Gastroesophageal sphincter (tissue), 4 donors: ENCODE results near the gene NAV2. TPM values are rescaled to one million over a fixed set of nuclear protein-coding genes. Genes with fewer than 3 reads are reported as not detected.

ENCODE experiments used
- ATAC-seq: fragments of 150-250 bp; one replicate; pipeline ENCODE4 v1.9.1; 2016; ENCODE audit warnings: mild to moderate bottlenecking, moderate library complexity
- H3K27ac ChIP-seq, 4 donors: fragments of 200-600 bp; sonication (generic) in 3 of 4; 1 replicate in 3 of 4; 2 replicates in 1 of 4; pipeline ENCODE4 v1.5.1; 2016 to 2019
- H3K27me3 ChIP-seq: fragments of 200-600 bp; sonication (generic); one replicate; pipeline ENCODE4 v1.5.1; 2019
- H3K36me3 ChIP-seq, 2 donors: fragments of 200-600 bp; sonication (generic); one replicate each; pipeline ENCODE4 v1.5.1; 2019; ENCODE audit warnings: control low read depth in 1 of 2
- H3K4me1 ChIP-seq, 3 donors: fragments of 200-600 bp; sonication (generic); 1 replicate in 2 of 3; 2 replicates in 1 of 3; pipeline ENCODE4 v1.5.1; 2016 to 2019; ENCODE audit warnings: control low read depth in 2 of 3
- H3K4me3 ChIP-seq, 2 donors: fragments of 200-600 bp; sonication (generic); one replicate each; pipeline ENCODE4 v1.5.1; 2019; ENCODE audit warnings: mild to moderate bottlenecking in 1 of 2, moderate library complexity in 1 of 2
- H3K9me3 ChIP-seq, 3 donors: fragments of 200-600 bp; sonication (generic); one replicate each; pipeline ENCODE4 v1.5.1; 2017 to 2019; ENCODE audit warnings: control low read depth in 2 of 3
- EP300 ChIP-seq: sonication (generic); formaldehyde crosslinking; IDR thresholded peaks from one replicate; pipeline ENCODE4 v1.6.1; 2017; ENCODE audit warnings: antibody characterized with exemption, mild to moderate bottlenecking
- POLR2A ChIP-seq, 2 donors: fragments of 450-650 bp; IDR thresholded peaks; one replicate each; pipeline ENCODE4 v1.6.1; 2017; ENCODE audit warnings: antibody characterized with exemption in 2 of 2, mild to moderate bottlenecking in 2 of 2, moderate library complexity in 1 of 2
- POLR2AphosphoS5 ChIP-seq: sonication (generic); formaldehyde crosslinking; IDR thresholded peaks from one replicate; pipeline ENCODE4 v1.6.1; 2017; ENCODE audit warnings: antibody characterized with exemption
- WGBS, 2 donors: methylation state at CpG; one replicate each; pipeline ENCODE4 v1.1.5; 2018; ENCODE audit warnings: low coverage in 1 of 2; 5-methylcytosine and 5-hydroxymethylcytosine counted together
- total RNA-seq, 4 donors: library from RNA; depleted of rRNA; stranded (reverse); fragments of >200 nt; gene quantifications; one replicate each; pipeline ENCODE4 v1.1.0, GENCODE V29; 2016
- TF ChIP-seq, protein P1 (sequence below), 4 experiments: fragments of 200-600 bp in 2 of 4; fragments of 450-650 bp in 2 of 4; sonication (generic) in 1 of 4; IDR thresholded peaks; one replicate each; pipeline ENCODE4 v1.5.1; 2017 to 2019; ENCODE audit warnings: antibody characterized with exemption in 4 of 4, mild to moderate bottlenecking in 2 of 4, moderate library complexity in 2 of 4

Gene NAV2
- total RNA-seq, 4 donors from 2014 or later = 19.5 to 57.1 (median 43.4) TPM

DNA sequence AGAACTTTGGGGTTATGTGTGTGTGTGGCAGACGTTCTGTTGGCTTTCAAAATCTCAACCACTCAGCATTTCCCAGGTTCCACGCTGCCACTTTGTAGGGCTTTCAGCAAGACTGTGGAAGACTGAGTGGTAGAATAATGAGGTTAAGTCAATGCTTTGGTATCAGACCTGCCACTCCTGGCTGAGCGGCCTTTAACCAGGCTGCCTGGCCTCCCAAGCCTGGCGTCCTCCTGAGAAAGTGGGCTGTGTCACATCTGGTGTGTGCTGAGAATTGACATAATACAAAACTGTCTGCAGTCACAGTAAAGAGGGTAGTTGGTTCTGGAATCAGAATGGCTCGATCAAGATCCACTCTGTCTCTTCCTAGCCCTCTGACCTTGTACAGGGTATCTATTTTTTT is 321.2 kb downstream of the NAV2 start:
- H3K27me3 ChIP-seq = no peaks in the 10 kb centered on the region
- TF ChIP-seq, protein P1, sequence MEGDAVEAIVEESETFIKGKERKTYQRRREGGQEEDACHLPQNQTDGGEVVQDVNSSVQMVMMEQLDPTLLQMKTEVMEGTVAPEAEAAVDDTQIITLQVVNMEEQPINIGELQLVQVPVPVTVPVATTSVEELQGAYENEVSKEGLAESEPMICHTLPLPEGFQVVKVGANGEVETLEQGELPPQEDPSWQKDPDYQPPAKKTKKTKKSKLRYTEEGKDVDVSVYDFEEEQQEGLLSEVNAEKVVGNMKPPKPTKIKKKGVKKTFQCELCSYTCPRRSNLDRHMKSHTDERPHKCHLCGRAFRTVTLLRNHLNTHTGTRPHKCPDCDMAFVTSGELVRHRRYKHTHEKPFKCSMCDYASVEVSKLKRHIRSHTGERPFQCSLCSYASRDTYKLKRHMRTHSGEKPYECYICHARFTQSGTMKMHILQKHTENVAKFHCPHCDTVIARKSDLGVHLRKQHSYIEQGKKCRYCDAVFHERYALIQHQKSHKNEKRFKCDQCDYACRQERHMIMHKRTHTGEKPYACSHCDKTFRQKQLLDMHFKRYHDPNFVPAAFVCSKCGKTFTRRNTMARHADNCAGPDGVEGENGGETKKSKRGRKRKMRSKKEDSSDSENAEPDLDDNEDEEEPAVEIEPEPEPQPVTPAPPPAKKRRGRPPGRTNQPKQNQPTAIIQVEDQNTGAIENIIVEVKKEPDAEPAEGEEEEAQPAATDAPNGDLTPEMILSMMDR (IDR thresholded peaks at IDR 0.05) = no peak
- TF ChIP-seq POLR2A (IDR thresholded peaks at IDR 0.05) = no peak
- no peak for TF ChIP-seq EP300
- no peak for TF ChIP-seq POLR2AphosphoS5
- WGBS, 2 donors = 80 to 87% methylated on average over 3 to 5 of the region's 5 CpGs
- H3K4me1 ChIP-seq = peaks cover 0 to 11% (median 2%) of the 10 kb centered on the region in 3 donors
- H3K36me3 ChIP-seq = peaks cover 0 to 34% of the 10 kb centered on the region in 2 donors
- no peak overlapping the region for H3K27ac ChIP-seq
- H3K9me3 ChIP-seq = no peaks in the 10 kb centered on the region
- no peak for ATAC-seq
- no peak overlapping the region for H3K4me3 ChIP-seq

DNA sequence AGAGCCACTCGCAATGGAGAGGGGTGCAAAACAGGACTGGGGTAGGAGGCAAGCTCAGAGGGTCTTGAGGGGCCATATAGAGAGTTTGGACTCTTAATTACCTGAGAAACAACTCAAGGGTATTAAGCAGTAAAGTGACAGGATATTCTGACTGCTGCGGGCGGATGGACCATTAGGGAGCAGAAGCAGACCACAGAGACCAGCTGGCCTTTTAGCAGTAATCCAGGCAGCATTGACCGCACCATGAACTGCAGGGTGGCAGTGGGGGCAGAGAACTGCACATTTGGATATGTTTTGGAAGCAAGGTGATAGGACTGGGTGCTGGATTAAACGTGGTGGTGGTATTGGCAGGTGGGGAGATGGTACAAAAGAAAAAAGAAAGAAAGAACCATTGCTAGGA is 322.3 kb downstream of the NAV2 start:
- no peak overlapping the region for H3K4me3 ChIP-seq
- H3K4me1 ChIP-seq = peaks cover 0 to 11% (median 2%) of the 10 kb centered on the region in 3 donors
- H3K27ac ChIP-seq = peak overlapping the region in 2 of 4 donors; percentile 31 to 44
- 80 to 83% methylated on average over 4 to 5 of the region's 5 CpGs for WGBS, 2 donors
- no peaks in the 10 kb centered on the region for H3K9me3 ChIP-seq
- peaks cover 0 to 46% of the 10 kb centered on the region in 2 donors for H3K36me3 ChIP-seq
- no peak for ATAC-seq
- TF ChIP-seq EP300 = no peak
- TF ChIP-seq, protein P1 (IDR thresholded peaks at IDR 0.05) = no peak
- no peak for TF ChIP-seq POLR2AphosphoS5
- no peaks in the 10 kb centered on the region for H3K27me3 ChIP-seq

DNA sequence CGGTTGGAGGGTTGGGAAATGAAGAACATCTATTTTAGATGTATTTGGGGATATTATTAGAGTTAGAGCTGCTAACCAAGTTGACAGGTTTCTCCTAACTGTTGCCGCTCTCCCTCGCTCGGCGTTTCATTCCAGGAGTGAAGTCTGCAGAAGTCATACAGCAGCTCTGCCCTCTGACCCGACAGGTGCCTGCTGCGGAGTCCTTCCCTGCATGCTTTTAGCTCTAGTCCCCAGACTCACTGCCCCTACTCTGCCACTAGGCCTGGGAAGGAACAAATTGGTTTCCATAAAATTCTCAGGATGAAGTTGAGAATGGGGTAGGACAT is 322.7 kb downstream of the NAV2 start:
- peak overlapping the region in 2 of 4 donors; percentile 43 to 44 for H3K27ac ChIP-seq
- peaks cover 0 to 11% (median 2%) of the 10 kb centered on the region in 3 donors for H3K4me1 ChIP-seq
- 83 to 90% methylated on average over 7 of the region's 7 CpGs for WGBS, 2 donors

DNA sequence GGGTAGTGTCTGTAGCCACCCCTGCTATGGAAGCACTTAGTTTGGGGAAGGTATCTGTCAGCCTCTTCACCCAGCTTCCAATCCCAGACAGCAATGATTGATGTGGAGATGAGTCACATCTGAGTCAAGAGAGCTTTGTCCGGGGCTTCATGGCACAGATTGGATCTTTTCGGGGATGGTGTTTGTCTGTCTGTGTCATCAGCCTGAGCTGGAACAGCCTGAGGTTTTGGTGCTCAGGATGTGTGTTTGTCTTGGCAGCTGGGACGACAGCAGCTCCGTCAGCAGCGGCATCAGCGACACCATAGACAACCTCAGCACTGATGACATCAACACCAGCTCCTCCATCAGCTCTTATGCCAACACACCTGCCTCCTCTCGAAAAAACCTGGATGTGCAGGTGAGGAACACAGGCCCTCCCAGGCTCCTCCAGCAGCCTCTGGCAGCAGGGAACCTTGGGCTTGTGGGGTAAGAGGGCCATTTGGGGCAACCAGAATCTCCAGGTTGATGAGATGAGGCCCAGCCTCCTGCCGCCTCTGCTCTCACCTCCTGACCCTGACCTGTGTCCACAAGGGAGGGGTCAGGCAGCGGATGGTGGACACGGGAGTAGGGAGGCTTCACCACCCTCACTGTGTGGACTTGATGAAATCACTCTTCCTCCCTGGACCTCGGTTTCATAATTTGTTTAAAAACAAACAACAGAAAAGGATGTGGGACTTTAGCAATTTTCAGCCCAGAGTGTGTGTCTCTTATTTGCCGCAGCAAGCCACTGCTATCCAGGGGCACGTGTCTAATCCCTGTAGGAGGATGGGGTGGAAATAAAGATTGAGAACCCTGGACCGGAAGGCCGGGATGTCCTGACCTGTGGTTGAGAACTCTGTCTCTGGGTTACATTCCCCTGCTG is 323.3 kb downstream of the NAV2 start:
- Histone ChIP-seq H3K4me1 (peaks cover 0 to 11% (median 2%) of the 10 kb centered on the region in 3 donors), H3K27ac (peak overlapping the region in 2 of 4 donors; percentile 43 to 44), H3K9me3 (no peaks in the 10 kb centered on the region), H3K27me3 (no peaks in the 10 kb centered on the region), H3K36me3 (peaks cover 0 to 56% of the 10 kb centered on the region in 2 donors), H3K4me3 (no peak overlapping the region)
- 65 to 67% methylated on average over 7 of the region's 15 CpGs for WGBS, 2 donors
- ATAC-seq = peak; percentile 28
- TF ChIP-seq POLR2A (IDR thresholded peaks at IDR 0.05) = no peak
- TF ChIP-seq POLR2AphosphoS5 = peak; percentile 5

More for the DNA sequence above, 322.7 kb downstream of the NAV2 start:
- ATAC-seq = no peak
- Histone ChIP-seq H3K36me3 (peaks cover 0 to 50% of the 10 kb centered on the region in 2 donors), H3K9me3 (no peaks in the 10 kb centered on the region), H3K4me3 (no peak overlapping the region), H3K27me3 (no peaks in the 10 kb centered on the region)
- TF ChIP-seq, protein P1 (IDR thresholded peaks at IDR 0.05) = no peak
- TF ChIP-seq POLR2AphosphoS5 = no peak

DNA sequence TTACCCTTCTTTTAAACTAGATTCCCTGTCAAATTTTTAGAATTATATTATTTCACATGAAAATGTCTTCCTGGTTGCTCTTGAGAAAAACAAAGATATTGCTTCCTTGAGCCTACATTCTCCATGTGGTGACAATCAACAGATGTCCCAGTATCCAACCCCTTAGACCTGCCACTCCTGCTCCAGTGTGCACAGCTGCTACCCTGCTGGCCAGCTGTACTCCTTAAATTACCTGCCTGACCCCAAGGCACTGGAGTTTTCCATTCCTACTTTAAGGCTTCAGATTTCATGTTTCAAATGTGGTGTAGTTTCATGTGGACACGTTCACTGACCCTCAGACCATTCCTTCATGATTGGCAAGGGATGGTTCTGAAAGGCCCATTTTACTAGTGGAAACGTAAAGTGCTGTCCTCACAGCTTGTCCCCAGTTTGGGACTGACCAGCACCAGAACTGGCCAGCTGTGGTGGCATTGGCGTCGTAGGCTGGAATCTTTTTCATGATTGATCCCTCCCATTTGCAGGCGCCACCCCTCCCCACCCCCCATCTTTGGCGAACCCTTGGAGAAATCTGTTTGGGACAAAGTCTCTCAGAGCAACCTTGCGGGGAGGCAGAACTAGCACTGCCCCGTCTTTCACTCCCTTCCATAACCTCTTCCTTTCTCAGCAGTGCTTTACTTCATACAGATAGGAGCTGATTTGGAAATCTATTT is 324.1 kb downstream of the NAV2 start:
- Histone ChIP-seq H3K27ac (no peak overlapping the region), H3K27me3 (no peaks in the 10 kb centered on the region), H3K36me3 (peaks cover 0 to 58% of the 10 kb centered on the region in 2 donors), H3K9me3 (no peaks in the 10 kb centered on the region), H3K4me3 (no peak overlapping the region), H3K4me1 (peaks cover 0 to 11% (median 2%) of the 10 kb centered on the region in 3 donors)
- ATAC-seq = no peak
- WGBS, 2 donors = 60 to 100% methylated on average over 1 to 4 of the region's 8 CpGs
- TF ChIP-seq POLR2AphosphoS5 = no peak
- no peak for TF ChIP-seq EP300
- TF ChIP-seq, protein P1 (IDR thresholded peaks at IDR 0.05) = no peak
- no peak for TF ChIP-seq POLR2A (IDR thresholded peaks at IDR 0.05)
